HG03439 (cell line): ENCODE measurements around the gene ADAR.
A peak's percentile ranks its signal among the peaks of the same experiment; 100 is the strongest.

Source experiments
- ATAC-seq: cut with Tn5 transposase; IDR thresholded peaks from one replicate; pipeline ENCODE4 v1.9.1; 2021; ENCODE audit warnings: mild to moderate bottlenecking, moderate library complexity; ENCODE audit not compliant: unreplicated experiment

ADAR gene

GRCh38 chr1:154559466-154560044 lies 48.4 kb downstream of the ADAR start:
- ATAC-seq: peak; percentile 43

GRCh38 chr1:154558720-154559465 lies 49.1 kb downstream of the ADAR start:
- ATAC-seq: peak; percentile 82

- ATAC-seq: peak; percentile 18
These were observed 49.9 kb downstream of the ADAR start, which contains the start of gene UBE2Q1 for GRCh38 chr1:154557939-154558719. UBE2Q1 (minus strand) TSS chr1:154558662; CDS start chr1:154558553, 109 bp downstream.

GRCh38 chr1:154557248-154557938 lies 50.6 kb downstream of the ADAR start:
- ATAC-seq: no peak

GRCh38 chr1:154556422-154556821 lies 51.6 kb downstream of the ADAR start:
- no peak for ATAC-seq

GRCh38 chr1:154553056-154554030 lies 54.6 kb downstream of the ADAR start:
- ATAC-seq: no peak

GRCh38 chr1:154552036-154552435 lies 56.0 kb downstream of the ADAR start:
- no peak for ATAC-seq

GRCh38 chr1:154551474-154551873 lies 56.5 kb downstream of the ADAR start:
- ATAC-seq: no peak

GRCh38 chr1:154550657-154551056 lies 57.3 kb downstream of the ADAR start:
- no peak for ATAC-seq

GRCh38 chr1:154550070-154550469 lies 57.9 kb downstream of the ADAR start:
- no peak for ATAC-seq

GRCh38 chr1:154549202-154549770 lies 58.7 kb downstream of the ADAR start:
- ATAC-seq: no peak

GRCh38 chr1:154548028-154548427 lies 60.0 kb downstream of the ADAR start:
- no peak for ATAC-seq

GRCh38 chr1:154547105-154547732 lies 60.8 kb downstream of the ADAR start:
- no peak for ATAC-seq

- ATAC-seq: no peak
These were observed 61.5 kb downstream of the ADAR start for GRCh38 chr1:154546264-154547063.

GRCh38 chr1:154541231-154541630 lies 66.8 kb downstream of the ADAR start:
- no peak for ATAC-seq

GRCh38 chr1:154539486-154540483 lies 68.2 kb downstream of the ADAR start:
- ATAC-seq: no peak

- ATAC-seq: no peak
These were observed 71.4 kb downstream of the ADAR start for GRCh38 chr1:154536570-154536969.
